Heart left ventricle (tissue), 16 donors: Measurements from ENCODE around the gene NCF2. TPM values are rescaled to one million over a fixed set of nuclear protein-coding genes. Genes with fewer than 3 reads are reported as not detected.
"Not testable (repeated sequence)": the region's sequence is repeated elsewhere in the genome, so short reads cannot be mapped to it uniquely, and the experiment has no call there.

Experiments used
- ATAC-seq, 4 donors: fragments of 200-7000 bp; cut with Tn5 transposase; one replicate each; pipeline ENCODE4 v1.9.1; 2020 to 2022; ENCODE audit warnings: moderate library complexity in 4 of 4, mild to moderate bottlenecking in 3 of 4, moderate number of reproducible peaks in 1 of 4
- DNase-seq, 5 donors: peaks; one replicate each; pipeline ENCODE4 v3.0.0-alpha.2; 2020
- H3K27ac ChIP-seq, 12 donors: fragments of 200-600 bp; sonication (generic) in 4 of 12; one replicate each; pipeline versions ENCODE4 v1.5.0 to v1.8.0; 2016 to 2022; ENCODE audit warnings: mild to moderate bottlenecking in 2 of 12
- H3K27me3 ChIP-seq, 9 donors: fragments of 200-600 bp; sonication (generic) in 2 of 9; one replicate each; pipeline versions ENCODE4 v1.5.1 to v1.8.0; 2016 to 2022; ENCODE audit warnings: mild to moderate bottlenecking in 3 of 9
- H3K36me3 ChIP-seq, 9 donors: fragments of 200-600 bp; sonication (generic) in 2 of 9; one replicate each; pipeline versions ENCODE4 v1.5.0 to v1.8.0; 2018 to 2022; ENCODE audit warnings: mild to moderate bottlenecking in 2 of 9
- H3K4me1 ChIP-seq, 12 donors: fragments of 200-600 bp; sonication (generic) in 4 of 12; one replicate each; pipeline versions ENCODE4 v1.5.0 to v1.8.0; 2016 to 2022; ENCODE audit warnings: mild to moderate bottlenecking in 3 of 12
- H3K4me3 ChIP-seq, 12 donors: fragments of 200-600 bp; sonication (generic) in 4 of 12; one replicate each; pipeline versions ENCODE4 v1.5.0 to v1.8.0; 2017 to 2022; ENCODE audit warnings: mild to moderate bottlenecking in 9 of 12, moderate library complexity in 4 of 12
- H3K9me3 ChIP-seq, 12 donors: fragments of 200-600 bp; sonication (generic) in 4 of 12; one replicate each; pipeline versions ENCODE4 v1.5.0 to v1.8.0; 2016 to 2022; ENCODE audit warnings: mild to moderate bottlenecking in 1 of 12
- POLR2A ChIP-seq, 2 donors: fragments of 450-650 bp; IDR thresholded peaks; one replicate each; pipeline ENCODE4 v1.6.1; 2017; ENCODE audit warnings: antibody characterized with exemption in 2 of 2, mild to moderate bottlenecking in 2 of 2, moderate library complexity in 2 of 2
- WGBS, 4 donors: extraction: QIAGEN DNeasy Blood & Tissue Kit in 2 of 4; methylation state at CpG; one replicate each; pipeline versions ENCODE4 v1.1.5 to v1.1.7; 2013 to 2018; 5-methylcytosine and 5-hydroxymethylcytosine counted together
- intact Hi-C, 10 donors: fragments of 100-400 bp; cut with DNase I; formaldehyde crosslinking; loops; one replicate each; pipeline versions ENCODE4 v1.11.1 to v1.14.2; 2022
- polyA plus RNA-seq, 2 donors: library from polyadenylated mRNA; stranded (reverse); fragments of 200-250 nt; gene quantifications; one replicate each; pipeline ENCODE4 v1.2.3, GENCODE V29; 2013
- total RNA-seq, 9 donors: library from RNA; depleted of rRNA in 2 of 9; stranded (reverse); fragments of >200 nt in 2 of 9; fragmentation: NEBNext Ultra II Directional in 3 of 9; extraction: Animal tissue kit (Norgen Biotek cat#: 25700) in 3 of 9; gene quantifications; one replicate each; pipeline versions ENCODE4 v1.1.0 to v1.2.4, GENCODE V29; 2016 to 2023
- TF ChIP-seq, protein P1 (sequence below), 12 donors: fragments of 200-600 bp; sonication (generic) in 4 of 12; IDR thresholded peaks; one replicate each; pipeline versions ENCODE4 v1.5.0 to v1.8.0; 2018 to 2022; ENCODE audit warnings: antibody characterized with exemption in 12 of 12, mild to moderate bottlenecking in 5 of 12
- donor health status: ischemic (EF 13 %, LVEDD 7.1; RV severe dilation, severe dysfunction).
- donor health status: healthy with polysubstance abuse.
- donor health status: DM: no; HTN: yes; CAD: no.
- donor health status: DM: no; HTN: no; CAD: no.
- donor health status: ischemic (EF 25% LVEDD 6.9; RV normal size, moderate dysfunction).
- donor health status: ischemic (EF 25% LVEDD 5.7; RV mildly dilated, moderate dysfunction).
- donor health status: healthy.
- donor health status: DM: yes; HTN: yes; CAD: no.
- donor health status: ischemic (EF 35%, LVEDD 5.7; RV mildly dilated, moderate dysfunction).
- donor health status: nonischemic (EF 11% LVEDD 7.7; RV severe dilation, severe dysfunction).
- donor health status: DM: yes; HTN: yes; CAD: no.
- donor health status: PGD.
- donor health status: ischemic (EF 29% LVEDD 5.4; RV normal size, mild dysfunction).
- donor health status: nonischemic (EF 23%, LVEDD 6.1; RV moderate dilation, normal function).

The NCF2 gene
- total and polyA plus RNA-seq, 11 donors = 1.3 to 51.2 (median 4.8) TPM

DNA sequence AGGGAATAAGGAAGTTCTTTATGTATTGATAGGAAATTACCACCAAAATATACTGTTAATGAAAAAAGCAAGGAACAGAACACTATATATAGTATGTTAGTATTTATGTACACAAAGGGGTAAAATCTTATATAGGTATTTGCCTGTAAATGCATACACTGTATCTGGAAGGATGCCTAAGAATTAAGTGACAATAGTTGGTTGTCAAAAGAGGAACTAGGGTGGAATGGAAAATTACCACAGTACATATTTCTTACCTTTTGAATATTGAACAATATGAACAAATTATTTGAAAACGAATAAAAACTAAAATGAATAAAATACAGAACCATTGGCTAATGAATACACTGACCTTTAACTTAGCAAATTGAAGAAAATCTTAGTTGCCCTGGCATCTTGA lies 31.8 kb upstream of the NCF2 start:
- WGBS, 4 donors = 79 to 90% (median 80%) methylated on average over 1 of the region's 1 CpG
- H3K27ac ChIP-seq = peak overlapping the region in 1 of 12 donors; percentile 42
- ATAC-seq = no peak
- peaks cover 0 to 45% (median 22%) of the 10 kb centered on the region in 12 donors for H3K4me1 ChIP-seq
- peaks cover 0 to 33% (median 20%) of the 10 kb centered on the region in 9 donors for H3K36me3 ChIP-seq
- H3K4me3 ChIP-seq = no peak overlapping the region
- H3K9me3 ChIP-seq = no peaks in the 10 kb centered on the region
- DNase-seq = no peak
- H3K27me3 ChIP-seq = no peaks in the 10 kb centered on the region
- intact Hi-C loops = loop anchor here in 9 of 10 donors (2.0 to 10.0 kb wide), 5 partner anchors 77 to 340 kb away; partner anchors contain the start of gene SMG7 (in 6 of the 9)
- TF ChIP-seq, protein P1, sequence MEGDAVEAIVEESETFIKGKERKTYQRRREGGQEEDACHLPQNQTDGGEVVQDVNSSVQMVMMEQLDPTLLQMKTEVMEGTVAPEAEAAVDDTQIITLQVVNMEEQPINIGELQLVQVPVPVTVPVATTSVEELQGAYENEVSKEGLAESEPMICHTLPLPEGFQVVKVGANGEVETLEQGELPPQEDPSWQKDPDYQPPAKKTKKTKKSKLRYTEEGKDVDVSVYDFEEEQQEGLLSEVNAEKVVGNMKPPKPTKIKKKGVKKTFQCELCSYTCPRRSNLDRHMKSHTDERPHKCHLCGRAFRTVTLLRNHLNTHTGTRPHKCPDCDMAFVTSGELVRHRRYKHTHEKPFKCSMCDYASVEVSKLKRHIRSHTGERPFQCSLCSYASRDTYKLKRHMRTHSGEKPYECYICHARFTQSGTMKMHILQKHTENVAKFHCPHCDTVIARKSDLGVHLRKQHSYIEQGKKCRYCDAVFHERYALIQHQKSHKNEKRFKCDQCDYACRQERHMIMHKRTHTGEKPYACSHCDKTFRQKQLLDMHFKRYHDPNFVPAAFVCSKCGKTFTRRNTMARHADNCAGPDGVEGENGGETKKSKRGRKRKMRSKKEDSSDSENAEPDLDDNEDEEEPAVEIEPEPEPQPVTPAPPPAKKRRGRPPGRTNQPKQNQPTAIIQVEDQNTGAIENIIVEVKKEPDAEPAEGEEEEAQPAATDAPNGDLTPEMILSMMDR (IDR thresholded peaks at IDR 0.05) = no peak
- no peak for TF ChIP-seq POLR2A (IDR thresholded peaks at IDR 0.05)

DNA sequence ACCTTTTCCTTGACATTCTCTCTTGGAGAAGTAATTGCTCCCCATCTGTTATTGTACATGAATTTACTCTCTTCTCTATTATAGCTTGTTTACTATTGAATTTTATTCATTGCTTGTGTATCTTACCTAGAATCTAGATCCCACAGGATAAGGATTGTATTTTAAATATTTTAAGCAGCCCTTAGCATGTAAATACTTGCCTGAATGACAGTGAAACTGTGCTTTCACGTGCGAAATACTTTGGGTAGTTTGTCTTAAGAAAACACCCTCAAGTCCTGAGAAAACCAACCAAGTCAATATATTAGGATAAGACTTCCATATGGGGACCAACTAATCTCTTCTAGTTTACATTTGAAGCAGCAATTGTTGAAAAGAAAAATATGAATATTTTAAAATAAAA lies 30.1 kb upstream of the NCF2 start:
- H3K27me3 ChIP-seq = no peaks in the 10 kb centered on the region
- no peak for DNase-seq
- H3K4me1 ChIP-seq = peaks cover 0 to 28% (median 6%) of the 10 kb centered on the region in 12 donors
- TF ChIP-seq, protein P1 (IDR thresholded peaks at IDR 0.05) = no peak
- no peak for TF ChIP-seq POLR2A (IDR thresholded peaks at IDR 0.05)
- no peak for ATAC-seq
- H3K4me3 ChIP-seq = no peak overlapping the region
- no peaks in the 10 kb centered on the region for H3K9me3 ChIP-seq
- 83 to 88% (median 87%) methylated on average over 2 of the region's 2 CpGs for WGBS, 4 donors
- H3K27ac ChIP-seq = no peak overlapping the region
- intact Hi-C loops = loop anchor here in 9 of 10 donors (5.0 to 10.0 kb wide), 4 partner anchors 76 to 338 kb away; partner anchors contain the start of gene SMG7 (in 6 of the 9)
- peaks cover 0 to 20% (median 9%) of the 10 kb centered on the region in 9 donors for H3K36me3 ChIP-seq

DNA sequence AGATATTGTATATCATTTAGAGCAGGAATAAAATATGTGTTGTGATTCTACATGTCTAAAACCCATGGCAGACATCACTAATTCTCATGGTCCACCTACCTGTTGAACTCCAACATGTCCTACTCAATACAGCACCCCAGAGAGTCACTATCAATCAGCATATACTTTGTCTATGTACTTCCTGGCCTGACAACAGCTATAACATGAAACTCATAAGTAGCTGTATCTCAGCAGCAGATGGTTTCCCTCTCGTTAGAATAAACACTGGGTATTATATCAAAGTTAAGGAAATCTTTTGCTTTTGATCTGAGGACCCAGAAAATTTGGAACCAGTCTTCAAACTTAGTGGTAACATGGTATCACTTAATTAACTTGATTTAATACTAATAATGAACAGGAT lies 29.5 kb upstream of the NCF2 start:
- peaks cover 0 to 23% (median 5%) of the 10 kb centered on the region in 12 donors for H3K4me1 ChIP-seq
- intact Hi-C loops = loop anchor here in 9 of 10 donors (5.0 to 10.0 kb wide), 4 partner anchors 75 to 337 kb away; partner anchors contain the start of gene SMG7 (in 6 of the 9)
- peaks cover 0 to 15% (median 4%) of the 10 kb centered on the region in 9 donors for H3K36me3 ChIP-seq
- no peaks in the 10 kb centered on the region for H3K9me3 ChIP-seq
- no peaks in the 10 kb centered on the region for H3K27me3 ChIP-seq
- 82 to 90% (median 85%) methylated on average over 1 of the region's 1 CpG for WGBS, 4 donors
- no peak overlapping the region for H3K4me3 ChIP-seq
- ATAC-seq (no peak), DNase-seq (no peak)
- TF ChIP-seq, protein P1 (IDR thresholded peaks at IDR 0.05) = no peak
- TF ChIP-seq POLR2A (IDR thresholded peaks at IDR 0.05) = no peak
- H3K27ac ChIP-seq = no peak overlapping the region

DNA sequence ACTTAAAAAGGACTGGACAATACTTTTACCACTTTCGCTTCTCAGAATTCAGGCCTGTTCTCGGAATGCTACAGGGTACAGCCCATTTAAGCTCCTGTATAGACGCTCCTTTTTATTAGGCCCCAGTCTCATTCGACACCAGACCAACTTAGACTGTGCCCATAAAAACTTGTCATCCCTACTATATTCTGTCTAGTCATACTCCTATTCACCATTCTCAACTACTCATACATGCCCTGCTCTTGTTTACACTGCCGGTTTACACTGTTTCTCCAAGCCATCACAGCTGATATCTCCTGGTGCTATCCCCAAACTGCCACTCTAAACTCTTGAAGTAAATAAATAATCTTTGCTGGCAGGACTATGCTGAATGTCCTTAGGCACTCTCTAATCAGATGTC lies 27.9 kb upstream of the NCF2 start:
- DNase-seq, H3K36me3 ChIP-seq, H3K4me3 ChIP-seq, intact Hi-C loops, H3K27me3 ChIP-seq, ATAC-seq, H3K27ac ChIP-seq, H3K9me3 ChIP-seq: not testable (repeated sequence)
- peaks cover 0 to 19% (median 5%) of the 10 kb centered on the region in 12 donors for H3K4me1 ChIP-seq
- 85 to 98% (median 91%) methylated on average over 5 of the region's 5 CpGs for WGBS, 4 donors

DNA sequence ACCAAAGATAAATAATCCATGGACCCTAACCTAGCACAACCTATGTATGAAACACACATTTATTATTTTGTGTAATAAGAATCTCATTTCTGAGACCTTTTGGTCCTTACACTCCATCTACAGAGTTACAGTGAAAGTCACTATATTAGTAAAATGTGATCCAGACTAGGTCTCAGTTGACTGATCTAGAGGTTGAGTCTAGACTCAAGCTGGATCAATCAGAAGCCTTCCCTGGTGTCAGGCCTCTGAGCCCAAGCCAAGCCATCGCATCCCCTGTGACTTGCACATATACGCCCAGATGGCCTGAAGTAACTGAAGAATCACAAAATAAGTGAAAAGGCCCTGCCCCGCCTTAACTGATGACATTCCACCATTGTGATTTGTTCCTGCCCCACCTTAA lies 22.7 kb upstream of the NCF2 start:
- H3K4me3 ChIP-seq, ATAC-seq, H3K36me3 ChIP-seq, H3K27ac ChIP-seq, H3K9me3 ChIP-seq, H3K27me3 ChIP-seq, DNase-seq, intact Hi-C loops: not testable (repeated sequence)
- WGBS, 4 donors = 90 to 95% (median 94%) methylated on average over 2 to 3 of the region's 3 CpGs
- H3K4me1 ChIP-seq = peaks cover 0 to 31% (median 21%) of the 10 kb centered on the region in 12 donors
